ENCODE measurements around the gene COL11A1.
"Not testable (repeated sequence)": the region's sequence is repeated elsewhere in the genome, so short reads cannot be mapped to it uniquely, and the experiment has no call there.

Gene COL11A1

DNA sequence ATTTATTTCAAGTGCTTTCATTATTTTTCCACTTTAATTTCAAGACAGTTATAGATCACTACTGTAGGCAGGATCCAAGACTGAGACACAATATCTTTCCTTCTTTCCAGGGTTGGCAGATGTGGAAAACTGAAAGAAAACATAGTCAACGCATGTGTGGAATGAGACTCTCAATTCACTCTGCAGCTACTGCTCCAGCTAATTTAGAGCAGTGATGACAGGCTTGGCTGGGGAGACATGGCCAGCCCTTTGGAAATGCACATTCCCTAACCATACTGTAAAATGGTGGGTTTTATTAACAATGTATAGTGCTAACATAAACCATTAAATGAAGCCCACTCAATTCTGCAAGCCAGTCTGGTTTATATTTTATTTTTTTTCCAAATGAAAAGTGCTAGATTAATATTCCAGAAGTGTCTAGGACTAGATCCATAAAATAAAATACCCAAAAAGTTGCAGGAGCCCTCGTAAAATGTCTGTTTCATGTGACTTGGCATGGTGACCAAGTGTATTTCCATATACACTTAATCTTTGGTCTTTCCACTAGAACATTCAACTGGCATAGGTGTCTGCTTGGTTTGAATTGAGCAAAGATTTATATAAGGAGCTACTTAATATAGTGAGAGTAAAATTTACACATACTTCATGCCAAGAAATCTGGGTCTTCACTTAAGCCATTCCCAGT, 32.9 kb downstream of the COL11A1 start:
- DNase-seq (ENCODE audit: low spot score) = no peak

DNA sequence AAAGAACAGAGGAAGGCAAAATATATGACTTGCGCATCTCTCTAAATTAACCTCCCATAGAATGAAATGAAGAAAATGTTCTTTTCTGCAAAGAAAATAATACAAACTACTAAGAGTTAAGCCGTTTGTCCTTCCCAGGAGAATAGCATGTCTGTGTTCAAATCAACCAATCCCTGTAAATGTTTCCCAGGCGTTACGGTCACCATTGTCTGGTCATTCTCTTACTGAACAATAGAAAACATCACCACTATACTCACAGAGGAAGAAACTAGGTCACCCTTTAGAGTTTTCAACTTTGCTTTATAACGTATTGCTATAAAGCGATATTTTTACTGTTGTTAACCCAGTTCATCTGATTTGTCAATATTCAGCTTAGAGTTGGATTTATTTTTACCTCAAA, 34.1 kb downstream of the COL11A1 start:
- no peak for DNase-seq (ENCODE audit: low spot score)

DNA sequence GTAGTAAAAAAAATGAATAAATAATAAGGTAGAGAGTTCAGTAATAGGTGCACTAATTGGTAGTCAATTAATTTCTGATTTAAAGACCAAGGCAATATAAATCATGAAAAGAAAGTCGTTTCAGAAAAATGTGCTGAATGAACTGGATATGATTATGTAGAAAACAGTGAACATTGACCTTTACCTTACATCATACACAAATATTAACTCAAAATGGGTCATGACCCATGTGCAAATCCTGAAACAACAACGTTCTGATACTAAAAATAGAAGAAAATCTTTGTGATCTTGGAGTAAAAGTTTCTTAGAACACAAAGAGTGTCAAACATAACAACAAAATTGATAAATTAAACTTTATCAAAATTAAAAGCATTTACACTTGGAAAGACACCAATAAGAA, 39.1 kb downstream of the COL11A1 start:
- DNase-seq (ENCODE audit: low spot score) = no peak

DNA sequence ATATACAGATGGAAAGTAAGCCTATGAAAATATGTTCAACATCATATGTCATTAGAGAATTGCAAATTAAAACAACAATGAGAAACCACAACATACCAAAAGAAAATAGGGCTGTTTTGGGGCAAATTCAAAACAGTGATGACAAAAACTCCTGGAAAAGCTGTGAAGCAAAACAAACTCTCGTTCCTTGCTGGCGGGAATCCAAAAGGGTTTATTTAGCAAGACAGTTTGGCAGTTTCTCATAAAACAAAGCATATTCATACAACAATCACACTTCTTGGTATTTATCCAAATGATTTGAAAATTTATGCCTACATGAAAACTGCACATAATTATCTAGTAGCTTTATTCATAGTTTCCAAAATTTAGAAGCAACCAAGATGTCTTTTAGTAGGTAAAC, 44.4 kb downstream of the COL11A1 start:
- no peak for DNase-seq (ENCODE audit: low spot score)

DNA sequence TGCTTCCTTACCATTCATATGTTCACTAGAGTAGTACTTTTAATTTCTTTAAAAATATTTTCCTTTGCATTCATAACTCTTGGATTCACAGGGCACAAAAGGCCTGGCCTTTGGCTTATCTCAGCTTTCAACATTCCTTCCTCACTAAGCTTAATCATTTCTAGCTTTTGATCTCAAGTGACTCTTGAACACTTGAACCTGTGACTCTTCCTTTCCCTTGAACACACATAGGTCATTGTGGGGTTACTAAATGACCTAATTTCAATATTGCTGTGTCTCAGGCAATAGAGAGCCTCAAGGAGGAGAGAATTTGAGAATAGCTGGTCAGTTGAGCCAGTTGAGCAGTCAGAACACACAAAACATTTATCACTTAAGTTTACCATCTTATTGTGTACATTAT, 49.9 kb downstream of the COL11A1 start:
- no peak for DNase-seq (ENCODE audit: low spot score)

DNA sequence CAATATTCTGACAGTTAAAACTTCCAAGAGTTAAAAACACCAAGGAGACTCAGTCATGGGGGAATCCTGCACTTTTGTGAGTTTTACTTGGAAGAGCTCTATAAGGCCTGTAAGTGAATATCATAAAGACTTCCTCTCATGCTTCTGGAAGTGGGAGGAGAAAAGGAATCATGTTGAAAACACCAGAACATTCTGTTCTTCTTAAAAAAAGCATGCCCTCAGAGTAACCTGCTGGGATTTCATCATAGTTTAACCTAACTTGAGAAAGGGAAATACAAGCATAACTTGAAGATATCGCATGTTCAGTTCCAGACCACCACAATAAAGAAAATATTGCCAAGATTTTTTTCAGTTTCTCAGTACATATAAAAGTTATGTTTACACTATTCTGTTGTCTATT, 51.9 kb downstream of the COL11A1 start:
- no peak for DNase-seq (ENCODE audit: low spot score)

DNA sequence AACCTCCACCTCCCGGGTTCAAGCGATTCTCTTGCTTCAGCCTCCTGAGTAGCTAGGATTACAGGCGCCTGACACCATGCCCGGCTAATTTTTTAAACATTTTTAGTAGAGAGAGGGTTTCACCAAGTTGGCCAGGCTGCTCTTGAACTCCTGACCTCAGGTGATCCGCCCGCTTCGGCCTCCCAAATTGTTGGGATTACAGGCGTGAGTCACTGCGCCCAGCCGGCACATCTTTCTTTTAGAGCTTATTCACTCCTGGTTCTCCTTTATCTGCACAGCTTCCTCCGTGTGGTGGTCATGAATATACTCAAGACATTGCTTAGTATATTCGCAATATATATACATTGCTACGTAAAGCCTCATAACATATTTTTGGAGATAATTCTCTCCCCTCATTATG, 80.2 kb downstream of the COL11A1 start:
- DNase-seq (ENCODE audit: low spot score) = not testable (repeated sequence)

DNA sequence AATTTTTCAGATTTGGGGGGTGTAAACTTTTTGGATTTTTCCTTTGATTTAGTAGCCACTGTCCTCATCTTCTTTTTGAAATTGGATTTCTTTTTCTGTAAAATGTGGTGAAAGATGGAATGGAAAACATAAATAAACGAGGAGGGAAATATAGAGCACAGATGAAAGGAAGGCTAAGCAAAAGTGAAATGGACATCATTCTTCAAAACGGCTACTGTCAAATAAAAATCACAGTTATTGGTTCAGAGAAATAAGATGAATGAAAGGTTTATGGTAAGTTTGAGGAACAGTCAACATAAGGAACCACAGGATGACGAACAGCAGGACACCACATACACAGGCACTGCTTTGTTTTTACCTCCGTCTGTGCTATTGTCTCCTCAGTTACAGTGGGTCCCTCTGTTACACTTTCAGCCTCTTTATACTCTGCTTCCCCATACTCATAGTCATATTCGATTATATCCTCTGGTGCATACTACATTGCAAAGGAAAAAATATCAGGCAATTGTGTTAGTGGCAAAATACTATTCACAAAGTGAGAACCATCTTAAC, 82.4 kb downstream of the COL11A1 start:
- no peak for DNase-seq (ENCODE audit: low spot score)

DNA sequence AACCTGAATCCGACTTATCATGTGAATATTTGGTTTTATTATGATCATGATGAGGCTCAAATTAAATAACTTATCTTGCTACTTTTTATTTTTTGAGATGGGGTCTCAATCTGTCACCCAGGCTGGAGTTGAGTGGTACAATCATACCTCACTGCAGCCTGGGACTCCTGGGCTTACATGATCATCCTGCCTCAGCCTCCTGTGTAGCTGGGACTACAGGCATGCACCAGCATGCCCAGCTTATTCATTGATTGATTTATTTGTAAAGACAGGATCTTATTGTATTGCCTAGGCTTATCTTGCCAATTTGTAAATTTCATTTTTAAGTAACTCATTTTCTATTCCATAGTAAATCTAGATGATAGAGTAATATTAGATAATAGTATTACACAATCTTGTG, 84.3 kb downstream of the COL11A1 start:
- no peak for DNase-seq (ENCODE audit: low spot score)

DNA sequence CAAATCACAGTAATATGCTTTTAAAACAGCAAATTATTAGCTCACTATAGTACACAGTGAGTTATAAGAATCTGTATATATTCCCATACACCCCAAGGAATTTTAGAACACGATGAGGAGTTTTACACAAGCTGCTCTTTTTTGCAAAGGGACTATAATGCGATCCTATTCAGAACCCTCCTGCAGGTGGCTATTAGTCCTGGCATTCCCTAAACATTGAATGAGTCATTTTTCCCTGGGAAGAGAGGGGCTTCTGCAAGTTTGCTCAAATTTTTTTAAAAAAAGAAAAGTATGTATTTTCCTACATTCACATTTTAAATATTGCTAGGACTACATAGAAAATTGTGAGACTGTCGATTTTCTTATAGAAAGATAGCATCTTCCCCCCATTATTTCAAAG, 106.3 kb downstream of the COL11A1 start:
- DNase-seq (ENCODE audit: low spot score) = no peak

DNA sequence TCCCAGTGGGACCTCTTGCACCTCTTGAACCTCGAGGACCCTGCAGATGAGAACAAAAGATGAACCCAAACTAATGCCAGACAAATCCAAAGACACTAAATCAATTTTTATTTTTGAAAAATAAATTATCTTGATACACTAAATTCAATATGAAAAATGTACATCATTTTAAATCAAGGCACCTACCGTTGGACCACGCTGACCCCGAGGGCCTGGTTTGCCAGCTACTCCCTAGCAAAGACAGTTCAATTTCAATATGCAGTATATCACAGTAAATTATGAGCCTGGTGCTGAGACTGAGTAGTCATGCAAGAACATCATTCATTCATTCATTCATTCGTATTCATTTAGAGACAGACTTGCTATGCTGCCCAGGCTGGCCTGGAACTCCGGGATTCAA, 129.4 kb downstream of the COL11A1 start:
- no peak for DNase-seq (ENCODE audit: low spot score)

DNA sequence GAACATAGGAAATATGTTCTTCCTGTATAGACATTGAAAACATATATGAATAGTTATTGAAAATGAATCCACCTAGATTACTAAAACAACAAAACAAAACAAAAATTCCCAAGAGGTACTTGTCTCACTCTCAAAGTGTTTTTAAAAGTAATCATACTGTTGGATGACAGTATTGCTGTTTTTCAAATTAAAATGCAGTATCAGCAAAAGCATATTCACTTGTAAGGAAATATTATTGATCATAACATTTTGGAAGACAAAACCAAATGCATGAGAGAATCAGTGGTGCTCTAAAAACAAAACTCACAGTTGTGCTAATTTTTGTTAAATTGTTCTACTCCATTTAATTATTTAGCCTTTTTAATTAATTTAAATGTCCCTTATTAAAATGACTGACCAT, 131.0 kb downstream of the COL11A1 start:
- no peak for DNase-seq (ENCODE audit: low spot score)

DNA sequence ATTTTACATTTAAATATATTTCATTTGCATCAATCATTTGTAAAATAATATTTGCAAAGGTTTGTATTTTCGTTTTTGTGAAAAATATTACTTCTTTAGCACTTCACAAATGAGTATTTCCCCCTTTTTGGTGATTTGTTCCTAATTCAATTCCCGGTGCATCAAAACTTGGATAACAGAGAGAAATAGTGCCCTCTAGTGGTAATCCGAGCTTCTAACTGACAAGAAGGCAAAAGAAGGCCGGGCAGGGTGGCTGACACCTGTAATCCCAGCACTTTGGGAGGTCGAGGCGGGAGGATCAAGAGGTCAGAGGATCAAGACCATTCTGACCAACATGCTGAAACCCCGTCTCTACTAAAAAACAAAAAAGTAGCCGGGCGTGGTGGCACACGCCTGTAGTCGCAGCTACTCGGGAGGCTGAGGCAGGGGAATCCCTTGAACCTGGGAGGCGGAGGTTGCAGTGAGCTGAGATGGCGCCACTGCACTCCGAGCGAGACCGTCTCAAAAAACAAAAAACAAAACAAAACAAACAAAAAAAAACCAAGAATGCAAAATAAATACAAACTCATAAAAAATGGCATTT, 137.7 kb downstream of the COL11A1 start:
- peak; percentile 25 for DNase-seq (ENCODE audit: low spot score)

DNA sequence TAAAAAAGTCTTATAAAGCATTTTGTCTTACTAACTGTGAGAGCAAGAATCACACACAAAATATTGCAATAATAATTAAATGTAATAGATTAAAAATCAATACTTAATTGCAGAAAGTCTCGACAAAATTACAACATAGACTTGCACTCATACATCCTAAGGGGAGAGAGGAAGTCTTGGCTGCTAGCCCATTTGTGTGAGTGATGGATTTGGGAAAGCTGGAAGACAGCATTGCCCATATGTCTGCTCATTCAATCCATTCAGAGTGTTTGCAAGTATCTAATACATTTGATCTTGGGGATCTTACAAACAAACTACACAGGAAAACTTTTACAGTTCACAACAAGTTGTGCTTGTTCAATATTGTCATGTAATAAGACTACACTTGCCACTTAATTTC, 140.5 kb downstream of the COL11A1 start:
- no peak for DNase-seq (ENCODE audit: low spot score)

DNA sequence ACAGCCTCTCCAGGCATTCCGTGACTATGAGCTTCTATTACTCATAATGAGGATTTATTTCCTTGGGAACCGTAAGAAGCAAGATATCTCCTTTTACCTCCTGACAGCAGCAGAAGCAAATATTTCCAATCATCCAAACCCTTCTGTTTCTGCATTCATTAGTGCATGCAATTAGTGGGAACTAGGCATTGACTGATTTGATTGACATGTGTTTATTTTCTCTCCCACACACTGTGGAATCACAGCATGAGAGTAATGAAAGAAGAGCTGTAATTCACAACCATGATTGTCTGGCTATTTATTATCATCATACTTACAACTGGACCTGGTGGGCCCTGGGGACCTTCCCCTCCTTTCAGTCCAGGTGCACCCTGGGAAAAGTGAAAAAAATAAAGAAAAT, 146.8 kb downstream of the COL11A1 start:
- no peak for DNase-seq (ENCODE audit: low spot score)

DNA sequence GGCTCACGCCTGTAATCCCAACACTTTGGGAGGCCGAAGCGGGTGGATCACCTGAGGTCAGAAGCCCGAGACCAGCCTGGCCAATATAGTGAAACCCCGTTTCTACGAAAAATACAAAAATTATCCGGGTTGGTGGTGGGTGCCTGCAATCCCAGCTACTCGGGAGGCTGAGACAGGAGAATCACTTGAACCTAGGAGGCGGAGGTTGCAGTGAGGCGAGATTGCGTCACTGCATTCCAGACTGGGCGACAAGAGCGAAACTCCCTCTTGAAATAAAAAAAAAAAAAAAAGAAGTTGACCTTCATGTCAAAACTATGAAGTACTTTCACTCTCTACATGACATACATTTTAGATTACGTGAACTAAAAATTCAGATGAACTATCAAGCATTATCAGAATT, 153.7 kb downstream of the COL11A1 start:
- no peak for DNase-seq (ENCODE audit: low spot score)

DNA sequence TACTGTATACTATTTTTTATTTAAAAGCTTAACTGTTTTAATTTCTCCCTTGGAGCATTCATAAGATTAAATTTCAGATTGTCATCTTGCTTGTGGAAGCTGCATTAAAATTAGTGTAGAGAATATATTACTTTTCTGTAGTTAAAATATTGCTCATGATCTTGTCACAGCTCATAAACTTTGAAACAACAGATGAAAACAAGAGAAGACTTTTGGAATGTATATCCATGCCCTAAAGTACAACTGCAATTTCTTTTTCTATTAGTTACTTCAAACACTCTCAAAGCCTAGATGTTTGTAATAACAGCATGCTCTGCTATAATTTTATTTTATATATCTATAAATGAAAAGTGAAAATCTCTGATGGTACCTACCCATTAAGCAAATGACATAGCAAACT, 155.9 kb downstream of the COL11A1 start:
- DNase-seq (ENCODE audit: low spot score) = no peak

DNA sequence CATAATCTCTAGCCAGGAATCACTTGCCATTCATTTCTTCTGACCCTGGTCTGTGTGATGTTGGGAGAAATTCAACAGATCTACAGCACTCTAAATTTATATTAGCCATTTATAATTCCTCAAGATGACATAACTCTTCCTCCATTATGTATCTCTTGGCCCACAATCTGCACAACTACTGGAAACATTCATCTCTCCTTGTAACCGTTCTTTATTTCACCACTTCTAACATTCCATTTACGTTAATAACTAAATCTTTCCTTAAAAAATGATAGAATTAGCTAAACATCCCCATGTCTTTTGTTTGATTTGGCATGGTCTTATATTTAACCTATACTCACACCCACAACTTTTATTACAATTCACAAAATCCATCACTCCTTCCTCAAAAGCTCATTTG, 166.0 kb downstream of the COL11A1 start:
- DNase-seq (ENCODE audit: low spot score) = no peak

DNA sequence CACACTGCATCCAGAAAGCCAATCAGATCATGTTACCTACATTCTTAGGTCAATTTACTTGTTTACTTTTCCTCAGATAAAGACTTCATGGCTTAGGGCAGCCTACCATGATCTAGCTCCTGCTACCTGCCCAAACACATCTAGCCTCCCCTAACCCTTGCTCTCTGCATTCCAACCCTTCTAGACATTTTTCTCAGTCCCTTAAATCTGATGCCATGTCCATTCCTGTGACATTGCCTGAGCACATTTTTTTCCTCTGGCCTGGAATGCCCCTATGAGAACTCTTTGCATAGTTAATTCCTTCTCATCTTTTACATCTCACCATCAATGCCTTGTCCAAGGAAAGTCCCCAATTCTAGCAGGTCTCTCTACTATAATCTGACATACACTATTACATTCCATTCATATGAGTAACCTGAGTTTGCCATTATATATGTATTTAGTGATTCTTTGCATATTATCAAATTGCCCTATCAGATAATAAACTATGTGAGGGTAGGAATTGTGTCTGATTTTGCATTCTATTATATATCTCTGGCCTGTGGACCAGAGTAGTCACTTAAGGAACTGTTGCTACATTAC, 166.9 kb downstream of the COL11A1 start:
- DNase-seq (ENCODE audit: low spot score) = no peak

DNA sequence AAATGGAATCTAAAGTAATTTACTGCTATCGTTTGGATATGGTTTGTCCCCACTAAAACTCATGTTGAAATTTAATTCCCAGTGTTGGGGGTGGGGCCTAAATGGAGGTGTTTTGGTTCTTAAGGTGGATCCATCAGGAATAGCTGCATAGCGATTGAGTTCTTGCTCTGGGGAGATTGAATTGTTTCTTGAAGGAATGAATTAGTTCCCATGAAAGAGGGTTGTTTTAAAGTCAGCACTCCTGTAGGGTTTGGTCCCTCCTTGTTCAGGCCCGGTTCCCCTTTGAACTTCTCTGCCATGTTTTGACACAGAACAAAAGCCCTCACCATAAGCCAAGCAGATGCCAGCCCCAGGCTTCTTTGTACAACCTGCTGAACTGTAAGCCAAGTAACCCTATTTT, 170.9 kb downstream of the COL11A1 start:
- DNase-seq (ENCODE audit: low spot score) = no peak

DNA sequence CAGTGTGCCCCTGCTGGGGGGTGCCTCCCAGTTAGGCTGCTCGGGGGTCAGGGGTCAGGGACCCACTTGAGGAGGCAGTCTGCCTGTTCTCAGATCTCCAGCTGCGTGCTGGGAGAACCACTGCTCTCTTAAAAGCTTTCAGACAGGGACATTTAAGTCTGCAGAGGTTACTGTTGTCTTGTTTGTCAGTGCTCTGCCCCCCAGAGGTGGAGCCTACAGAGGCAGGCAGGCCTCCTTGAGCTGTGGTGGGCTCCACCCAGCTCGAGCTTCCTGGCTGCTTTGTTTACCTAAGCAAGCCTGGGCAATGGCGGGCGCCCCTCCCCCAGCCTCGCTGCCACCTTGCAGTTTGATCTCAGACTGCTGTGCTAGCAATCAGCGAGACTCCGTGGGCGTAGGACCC, 175.0 kb downstream of the COL11A1 start:
- DNase-seq (ENCODE audit: low spot score) = not testable (repeated sequence)

DNA sequence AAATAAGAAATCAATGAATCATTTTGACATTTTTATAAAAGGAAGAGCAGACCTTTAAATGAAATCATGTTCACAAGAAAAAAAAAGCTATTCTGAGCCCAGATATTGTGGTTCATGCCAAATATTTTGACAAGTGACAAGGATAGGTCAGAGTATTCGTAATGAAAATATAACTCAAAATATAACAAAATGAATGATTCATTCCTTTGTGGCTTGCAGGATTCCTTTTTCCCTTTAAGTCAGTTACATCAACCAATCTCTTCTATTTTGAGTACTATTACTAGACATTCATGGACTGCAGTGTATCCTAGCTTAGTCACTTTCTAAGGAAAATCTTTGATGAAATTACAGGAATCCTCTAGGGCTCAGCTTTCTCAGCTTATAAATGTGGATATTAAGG, 188.7 kb downstream of the COL11A1 start:
- no peak for DNase-seq (ENCODE audit: low spot score)

DNA sequence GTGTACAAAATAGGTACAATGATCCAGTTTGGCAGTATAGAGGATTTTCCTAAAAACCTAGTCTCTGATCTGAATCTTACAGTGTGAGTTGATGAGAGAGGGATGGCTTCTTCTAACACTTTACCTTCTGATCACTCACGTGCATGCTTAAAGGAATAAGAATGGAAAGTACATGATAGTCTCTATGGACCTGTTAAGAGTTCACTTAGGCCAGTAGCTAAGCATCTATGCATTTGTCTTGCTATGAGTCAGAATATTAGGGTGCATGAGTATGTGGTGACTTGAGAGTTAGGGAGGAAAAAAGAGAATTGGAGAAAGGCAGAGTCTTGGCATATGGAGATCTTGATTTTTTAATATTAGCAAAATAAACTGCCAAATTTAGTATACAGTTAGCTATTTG, 206.3 kb downstream of the COL11A1 start:
- no peak for DNase-seq (ENCODE audit: low spot score)

DNA sequence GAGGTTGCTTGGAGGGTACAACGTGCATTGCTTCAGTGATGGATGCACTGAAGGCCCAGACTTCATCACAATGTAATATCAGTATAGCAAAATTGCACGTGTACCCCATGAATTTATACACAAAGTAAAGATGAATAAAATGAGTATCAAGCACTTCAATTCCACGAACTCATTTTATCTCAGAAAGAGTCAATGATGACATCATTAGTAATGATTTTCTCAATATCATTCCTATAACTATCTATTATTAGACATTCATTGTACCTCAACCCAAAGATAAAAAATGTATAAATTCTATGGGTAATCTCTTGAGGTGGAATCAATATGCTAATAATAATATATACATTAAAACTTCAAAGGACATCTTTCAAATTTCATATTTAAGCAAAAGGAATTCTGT, 208.4 kb downstream of the COL11A1 start:
- no peak for DNase-seq (ENCODE audit: low spot score)
